Tibial nerve (tissue), 4 donors: ENCODE measurements around the gene NKD2. TPM values are rescaled to one million over a fixed set of nuclear protein-coding genes. Genes with fewer than 3 reads are reported as not detected.

Experiments
- DNase-seq, 2 donors: peaks; one replicate each; pipeline ENCODE4 v3.0.0-alpha.2; 2019; ENCODE audit warnings: low spot score in 2 of 2
- H3K27ac ChIP-seq, 4 donors: fragments of 200-600 bp; sonication (generic) in 3 of 4; one replicate each; pipeline ENCODE4 v1.5.1; 2017 to 2019; ENCODE audit warnings: mild to moderate bottlenecking in 1 of 4
- H3K27me3 ChIP-seq, 2 donors: fragments of 200-600 bp; sonication (generic) in 1 of 2; one replicate each; pipeline versions ENCODE4 v1.5.1 to v1.6.0; 2017 to 2019
- H3K36me3 ChIP-seq, 3 donors: fragments of 200-600 bp; sonication (generic); one replicate each; pipeline ENCODE4 v1.5.1; 2018 to 2019
- H3K4me1 ChIP-seq, 4 donors: fragments of 200-600 bp; sonication (generic) in 3 of 4; one replicate each; pipeline ENCODE4 v1.5.1; 2017 to 2019
- H3K4me3 ChIP-seq, 4 donors: fragments of 200-600 bp; sonication (generic) in 3 of 4; one replicate each; pipeline ENCODE4 v1.5.1; 2017 to 2019; ENCODE audit warnings: mild to moderate bottlenecking in 1 of 4, moderate library complexity in 1 of 4
- H3K9me3 ChIP-seq, 4 donors: fragments of 200-600 bp; sonication (generic) in 3 of 4; one replicate each; pipeline ENCODE4 v1.5.1; 2017 to 2019
- EP300 ChIP-seq, 2 donors: sonication (generic); formaldehyde crosslinking; IDR thresholded peaks; one replicate each; pipeline ENCODE4 v1.6.1; 2017; ENCODE audit warnings: antibody characterized with exemption in 2 of 2, mild to moderate bottlenecking in 1 of 2
- POLR2A ChIP-seq, 2 donors: fragments of 450-650 bp; IDR thresholded peaks; one replicate each; pipeline ENCODE4 v1.6.1; 2017; ENCODE audit warnings: antibody characterized with exemption in 2 of 2, mild to moderate bottlenecking in 2 of 2, moderate library complexity in 2 of 2
- WGBS, 2 donors: methylation state at CpG; one replicate each; pipeline ENCODE4 v1.1.5; 2018; 5-methylcytosine and 5-hydroxymethylcytosine counted together
- total RNA-seq, 4 donors: library from RNA; depleted of rRNA; stranded (reverse); fragments of >200 nt; gene quantifications; one replicate each; pipeline ENCODE4 v1.1.0, GENCODE V29; 2016
- TF ChIP-seq, protein P1 (sequence below), 5 experiments: fragments of 200-600 bp in 3 of 5; fragments of 450-650 bp in 2 of 5; sonication (generic) in 3 of 5; IDR thresholded peaks; one replicate each; pipeline ENCODE4 v1.5.1; 2016 to 2019; ENCODE audit warnings: antibody characterized with exemption in 5 of 5, mild to moderate bottlenecking in 3 of 5, moderate library complexity in 2 of 5

The NKD2 gene
- total RNA-seq, 4 donors from 2014 or later, result 0.60 to 4.7 TPM; not detected in 2

DNA sequence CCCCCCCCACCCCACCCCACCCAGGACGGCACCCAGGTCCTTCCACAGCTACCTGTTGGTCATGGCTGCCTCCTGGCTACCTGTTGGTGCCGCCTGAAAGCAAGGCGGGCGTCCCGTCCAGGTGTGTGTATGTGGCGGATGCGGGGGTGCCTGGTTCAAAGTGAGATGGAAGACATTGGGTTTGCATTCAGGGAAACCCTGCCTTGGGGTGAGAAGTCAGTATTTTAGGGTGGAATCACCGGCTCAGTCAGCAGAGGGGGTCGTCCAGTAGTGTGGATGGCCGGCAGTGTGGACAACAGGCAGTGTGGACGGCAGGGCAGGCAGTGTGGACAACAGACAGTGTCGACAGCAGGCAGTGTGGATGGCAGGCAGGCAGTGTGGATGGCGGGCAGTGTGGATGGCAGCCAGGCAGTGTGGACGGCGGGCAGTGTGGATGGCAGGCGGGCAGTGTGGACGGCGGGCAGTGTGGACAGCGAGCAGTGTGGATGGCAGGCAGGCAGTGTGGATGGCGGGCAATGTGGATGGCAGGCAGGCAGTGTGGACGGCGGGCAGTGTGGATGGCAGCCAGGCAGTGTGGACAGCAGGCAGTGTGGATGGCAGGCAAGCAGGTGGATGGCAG is 28.0 kb downstream of the NKD2 start:
- no peak for TF ChIP-seq POLR2A (IDR thresholded peaks at IDR 0.05)
- TF ChIP-seq EP300 (IDR thresholded peaks at IDR 0.05), result no peak
- TF ChIP-seq, protein P1, sequence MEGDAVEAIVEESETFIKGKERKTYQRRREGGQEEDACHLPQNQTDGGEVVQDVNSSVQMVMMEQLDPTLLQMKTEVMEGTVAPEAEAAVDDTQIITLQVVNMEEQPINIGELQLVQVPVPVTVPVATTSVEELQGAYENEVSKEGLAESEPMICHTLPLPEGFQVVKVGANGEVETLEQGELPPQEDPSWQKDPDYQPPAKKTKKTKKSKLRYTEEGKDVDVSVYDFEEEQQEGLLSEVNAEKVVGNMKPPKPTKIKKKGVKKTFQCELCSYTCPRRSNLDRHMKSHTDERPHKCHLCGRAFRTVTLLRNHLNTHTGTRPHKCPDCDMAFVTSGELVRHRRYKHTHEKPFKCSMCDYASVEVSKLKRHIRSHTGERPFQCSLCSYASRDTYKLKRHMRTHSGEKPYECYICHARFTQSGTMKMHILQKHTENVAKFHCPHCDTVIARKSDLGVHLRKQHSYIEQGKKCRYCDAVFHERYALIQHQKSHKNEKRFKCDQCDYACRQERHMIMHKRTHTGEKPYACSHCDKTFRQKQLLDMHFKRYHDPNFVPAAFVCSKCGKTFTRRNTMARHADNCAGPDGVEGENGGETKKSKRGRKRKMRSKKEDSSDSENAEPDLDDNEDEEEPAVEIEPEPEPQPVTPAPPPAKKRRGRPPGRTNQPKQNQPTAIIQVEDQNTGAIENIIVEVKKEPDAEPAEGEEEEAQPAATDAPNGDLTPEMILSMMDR (IDR thresholded peaks at IDR 0.05), result no peak
- H3K27ac ChIP-seq, result no peak overlapping the region
- no peaks in the 10 kb centered on the region for H3K4me1 ChIP-seq
- 79 to 90% methylated on average over 21 of the region's 22 CpGs for WGBS, 2 donors
- H3K9me3 ChIP-seq, result no peaks in the 10 kb centered on the region
- no peak overlapping the region for H3K4me3 ChIP-seq
- no peaks in the 10 kb centered on the region for H3K36me3 ChIP-seq
- no peak for DNase-seq
- no peaks in the 10 kb centered on the region for H3K27me3 ChIP-seq

DNA sequence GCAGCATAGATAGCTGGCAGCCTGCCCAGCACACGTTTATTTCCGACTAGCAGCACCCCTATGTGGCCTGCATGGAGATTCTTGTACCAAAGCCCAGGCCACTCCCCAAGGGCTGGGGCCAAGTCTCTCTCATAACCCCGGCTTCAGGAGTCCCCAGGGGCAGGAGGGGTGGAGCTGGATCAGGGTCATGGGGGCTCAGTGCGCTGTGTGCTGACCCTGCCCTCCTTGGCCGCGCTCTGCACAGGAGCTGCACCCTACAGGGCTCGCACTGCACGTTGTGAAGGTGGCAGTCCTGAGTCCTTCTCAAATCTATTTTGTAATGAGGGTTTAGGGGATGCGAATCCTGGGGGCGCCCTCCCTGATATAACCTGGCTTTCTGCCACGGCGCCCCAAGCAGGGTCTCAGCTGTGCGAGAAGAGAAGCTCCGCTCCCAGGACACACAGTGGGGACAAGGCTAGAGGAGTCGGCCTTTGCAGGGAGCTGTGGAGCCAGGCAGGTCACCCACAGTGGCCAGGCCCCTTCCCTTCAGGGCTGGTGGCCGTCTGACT is 28.6 kb downstream of the NKD2 start:
- no peak overlapping the region for H3K4me3 ChIP-seq
- H3K27ac ChIP-seq, result no peak overlapping the region
- DNase-seq, result no peak
- 67 to 69% methylated on average over 12 to 14 of the region's 16 CpGs for whole genome bisulfite sequencing, 2 donors
- no peaks in the 10 kb centered on the region for H3K4me1 ChIP-seq
- no peaks in the 10 kb centered on the region for H3K27me3 ChIP-seq
- TF ChIP-seq POLR2A (IDR thresholded peaks at IDR 0.05) (no peak), EP300 (IDR thresholded peaks at IDR 0.05) (no peak)
- TF ChIP-seq, protein P1 (IDR thresholded peaks at IDR 0.05), result no peak
- no peaks in the 10 kb centered on the region for H3K36me3 ChIP-seq
- no peaks in the 10 kb centered on the region for H3K9me3 ChIP-seq

DNA sequence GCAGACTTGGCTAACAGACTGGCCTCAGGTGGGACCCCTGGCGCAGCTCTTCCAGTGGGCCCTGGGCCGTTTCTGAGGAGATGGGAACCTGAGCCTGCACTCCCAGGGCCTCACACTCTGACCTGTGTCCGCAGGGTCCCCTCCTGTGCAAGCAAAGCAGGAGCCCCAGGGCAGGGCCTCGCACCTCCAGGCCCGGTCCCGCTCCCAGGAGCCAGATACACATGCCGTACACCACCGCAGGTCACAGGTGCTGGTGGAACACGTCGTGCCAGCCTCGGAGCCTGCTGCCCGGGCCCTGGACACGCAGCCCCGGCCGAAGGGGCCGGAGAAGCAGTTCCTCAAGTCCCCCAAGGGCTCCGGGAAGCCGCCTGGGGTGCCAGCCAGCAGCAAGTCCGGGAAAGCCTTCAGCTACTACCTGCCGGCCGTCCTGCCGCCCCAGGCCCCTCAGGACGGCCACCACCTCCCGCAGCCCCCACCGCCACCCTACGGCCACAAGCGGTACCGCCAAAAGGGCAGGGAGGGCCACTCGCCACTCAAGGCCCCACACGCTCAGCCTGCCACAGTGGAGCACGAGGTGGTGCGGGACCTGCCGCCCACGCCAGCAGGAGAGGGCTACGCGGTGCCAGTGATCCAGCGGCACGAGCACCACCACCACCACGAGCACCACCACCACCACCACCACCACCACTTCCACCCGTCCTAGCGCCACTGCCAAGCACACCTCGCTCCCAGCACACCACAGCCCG is 29.2 kb downstream of the NKD2 start:
- Histone ChIP-seq H3K27me3 (no peaks in the 10 kb centered on the region), H3K4me3 (no peak overlapping the region), H3K27ac (no peak overlapping the region), H3K4me1 (no peaks in the 10 kb centered on the region), H3K36me3 (no peaks in the 10 kb centered on the region), H3K9me3 (no peaks in the 10 kb centered on the region)
- 93% methylated on average over 27 to 30 of the region's 43 CpGs for WGBS, 2 donors
- no peak for DNase-seq
- no peak for TF ChIP-seq POLR2A (IDR thresholded peaks at IDR 0.05)
- TF ChIP-seq EP300 (IDR thresholded peaks at IDR 0.05), result no peak
- TF ChIP-seq, protein P1 (IDR thresholded peaks at IDR 0.05), result no peak

DNA sequence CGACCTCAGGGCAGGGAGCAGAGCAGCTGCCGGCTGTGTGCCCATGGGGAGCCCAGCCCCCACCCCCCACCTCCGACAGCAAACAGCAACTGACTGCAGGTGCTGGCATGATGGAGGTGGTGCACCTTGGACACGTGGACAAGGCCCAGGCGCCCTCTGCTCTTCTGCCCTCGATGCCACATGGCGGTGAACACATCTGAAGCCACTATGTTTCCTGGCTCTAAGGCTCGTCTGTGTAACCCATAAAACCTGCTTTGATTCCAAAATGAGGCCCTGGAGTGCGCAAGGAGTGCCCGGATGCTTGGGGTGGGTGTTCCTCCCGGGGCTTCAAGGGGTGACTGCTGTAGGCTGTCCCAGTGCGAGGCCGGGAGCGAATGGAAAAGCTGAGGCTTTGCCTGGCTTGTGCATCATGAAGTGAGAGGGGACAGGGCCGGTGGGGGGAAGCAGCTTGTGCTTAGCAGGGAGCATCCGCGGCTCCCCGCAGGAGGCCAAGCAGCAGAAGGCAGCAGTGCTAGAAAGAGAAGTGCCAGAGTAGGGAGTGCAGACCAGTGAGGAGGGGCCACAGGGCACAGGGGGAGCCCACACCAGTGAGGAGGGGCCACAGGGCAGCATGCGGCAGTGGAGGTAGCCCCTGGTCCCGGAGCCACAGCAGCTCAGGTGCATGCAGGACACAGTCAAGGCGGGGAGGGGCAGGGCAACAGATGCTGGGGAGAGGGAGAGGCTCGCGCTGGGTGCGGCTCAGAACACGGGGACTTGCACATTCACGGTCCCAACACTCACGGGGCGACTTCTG is 30.0 kb downstream of the NKD2 start:
- 87 to 88% methylated on average over 21 to 28 of the region's 28 CpGs for WGBS, 2 donors
- TF ChIP-seq POLR2A (IDR thresholded peaks at IDR 0.05) (no peak), EP300 (IDR thresholded peaks at IDR 0.05) (no peak)
- TF ChIP-seq, protein P1 (IDR thresholded peaks at IDR 0.05), result no peak
- DNase-seq, result no peak

More for the DNA sequence above, 30.0 kb downstream of the NKD2 start:
- Histone ChIP-seq H3K27ac (no peak overlapping the region), H3K4me3 (no peak overlapping the region), H3K4me1 (no peaks in the 10 kb centered on the region), H3K9me3 (no peaks in the 10 kb centered on the region), H3K36me3 (no peaks in the 10 kb centered on the region), H3K27me3 (no peaks in the 10 kb centered on the region)
